Uterus (tissue), 4 donors: ENCODE results near the gene MCOLN2. TPM values are rescaled to one million over a fixed set of nuclear protein-coding genes. Genes with fewer than 3 reads are reported as not detected.
A peak's percentile ranks its signal among the peaks of the same experiment; 100 is the strongest.

Source experiments
- DNase-seq, 2 donors: peaks; one replicate each; pipeline ENCODE4 v3.0.0-alpha.2; 2019 to 2020
- H3K27ac ChIP-seq, 2 donors: fragments of 200-600 bp; sonication (generic); 1 replicate in 1 of 2; 2 replicates in 1 of 2; pipeline ENCODE4 v1.5.1; 2016 to 2018
- H3K27me3 ChIP-seq, 2 donors: fragments of 200-600 bp; sonication (generic); one replicate each; pipeline ENCODE4 v1.5.1; 2018 to 2019; ENCODE audit warnings: control low read depth in 1 of 2
- H3K36me3 ChIP-seq, 2 donors: fragments of 200-600 bp; sonication (generic); one replicate each; pipeline ENCODE4 v1.5.1; 2019; ENCODE audit warnings: control low read depth in 1 of 2
- H3K4me1 ChIP-seq, 2 donors: fragments of 200-600 bp; sonication (generic); one replicate each; pipeline ENCODE4 v1.5.1; 2018 to 2019; ENCODE audit warnings: control low read depth in 1 of 2
- H3K4me3 ChIP-seq, 2 donors: fragments of 200-600 bp; sonication (generic); 1 replicate in 1 of 2; 2 replicates in 1 of 2; pipeline ENCODE4 v1.5.1; 2018 to 2019; ENCODE audit warnings: mild to moderate bottlenecking in 1 of 2
- H3K9me3 ChIP-seq, 2 donors: fragments of 200-600 bp; sonication (generic); one replicate each; pipeline ENCODE4 v1.5.1; 2019; ENCODE audit warnings: control low read depth in 1 of 2
- CTCF ChIP-seq, 4 experiments: fragments of 200-600 bp in 2 of 4; fragments of 450-650 bp in 2 of 4; sonication (generic) in 2 of 4; IDR thresholded peaks; one replicate each; pipeline ENCODE4 v1.5.1; 2016 to 2019; ENCODE audit warnings: antibody characterized with exemption in 4 of 4, mild to moderate bottlenecking in 2 of 4, moderate library complexity in 1 of 4
- POLR2A ChIP-seq, 2 donors: fragments of 450-650 bp; IDR thresholded peaks; one replicate each; pipeline ENCODE4 v1.6.1; 2016; ENCODE audit warnings: antibody characterized with exemption in 2 of 2, mild to moderate bottlenecking in 1 of 2, moderate library complexity in 1 of 2
- intact Hi-C: fragments of 100-400 bp; cut with DNase I; formaldehyde crosslinking; loops from one replicate; pipeline ENCODE4 v1.15.1; 2023; ENCODE audit warnings: low total_unique reads
- total RNA-seq, 4 donors: library from RNA; depleted of rRNA in 3 of 4; stranded (reverse); fragments of >200 nt in 3 of 4; gene quantifications; one replicate each; pipeline versions ENCODE4 v1.1.0 to v1.2.4, GENCODE V29; 2014 to 2023
- donor health status: DM: yes; HTN: yes; CAD: no.

Gene MCOLN2
- total RNA-seq, 4 donors from 2014 or later: 0.73 to 10.3 TPM; not detected in 2

DNA sequence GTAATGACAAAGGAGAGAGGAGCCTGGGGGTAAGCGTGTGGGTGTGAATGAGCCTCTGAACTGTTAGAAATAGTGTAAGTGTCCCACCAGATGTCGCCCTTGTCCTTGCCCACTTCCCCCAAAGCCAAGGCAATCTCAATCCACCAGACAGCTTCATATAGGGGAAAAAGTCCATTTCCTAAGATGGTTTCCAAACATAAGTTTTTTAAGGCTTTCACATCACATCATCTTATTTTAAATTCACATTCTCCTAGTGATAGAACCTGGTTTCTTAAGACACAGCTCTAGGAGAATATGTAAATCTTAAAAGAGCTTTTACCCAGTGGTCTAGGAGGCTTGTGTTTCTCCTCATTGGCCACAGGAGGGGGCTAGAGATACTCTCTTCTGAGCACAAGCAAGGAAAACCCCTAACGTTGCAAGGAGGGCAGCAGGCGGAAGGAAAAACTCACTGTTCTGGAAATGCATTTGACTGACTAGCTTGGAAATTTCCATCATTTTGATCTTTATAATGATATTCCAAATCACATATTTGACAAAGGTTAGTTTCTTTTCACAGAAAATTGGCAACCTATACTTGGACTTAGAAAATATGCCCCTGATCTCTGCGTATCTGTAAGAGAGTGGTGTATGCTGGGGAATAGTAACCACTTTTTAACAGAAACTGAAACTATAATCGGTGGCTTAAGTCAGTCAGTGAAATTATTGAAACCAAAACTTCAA is 52.0 kb downstream of the MCOLN2 start:
- no peaks in the 10 kb centered on the region for H3K27me3 ChIP-seq
- no peaks in the 10 kb centered on the region for H3K36me3 ChIP-seq
- intact Hi-C loops: loop anchor here (5.0 kb wide), 1 partner anchor 307 kb away; no protein-coding TSS in a partner anchor
- H3K27ac ChIP-seq: peak overlapping the region; percentile 69 to 71
- TF ChIP-seq POLR2A (IDR thresholded peaks at IDR 0.05): no peak
- TF ChIP-seq CTCF (IDR thresholded peaks at IDR 0.05): peak; percentile 71 to 92 (median 80)
- H3K9me3 ChIP-seq: no peaks in the 10 kb centered on the region
- DNase-seq: peak; percentile 54 to 70
- H3K4me1 ChIP-seq: no peaks in the 10 kb centered on the region
- H3K4me3 ChIP-seq: peak overlapping the region; percentile 19 to 40

GRCh38 chr1:84941843-84942242 is 55.1 kb downstream of the MCOLN2 start:
- no peaks in the 10 kb centered on the region for H3K27me3 ChIP-seq
- DNase-seq: no peak

DNA sequence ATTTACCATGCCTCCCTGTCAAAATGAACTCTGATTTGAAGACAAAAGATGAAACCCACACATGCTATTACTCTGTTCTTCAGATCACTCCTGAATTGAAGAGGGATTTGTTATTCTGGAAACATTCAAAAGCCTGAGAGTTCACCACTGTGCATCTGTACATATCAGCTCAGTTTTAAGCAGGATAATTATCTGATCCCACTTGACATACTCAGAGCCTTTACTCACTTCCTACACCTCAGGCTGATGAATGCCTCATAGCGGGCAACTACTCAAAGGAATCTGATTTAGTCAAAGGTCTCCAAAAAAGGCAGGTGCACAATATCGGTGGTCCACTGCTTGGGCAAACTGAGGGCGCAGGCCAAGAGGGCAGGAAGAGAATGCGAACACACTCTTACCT is 56.4 kb downstream of the MCOLN2 start:
- intact Hi-C loops: loop anchor here (5.0 kb wide), 1 partner anchor 312 kb away; no protein-coding TSS in a partner anchor
- peaks cover 0 to 5% of the 10 kb centered on the region in 2 donors for H3K27me3 ChIP-seq
- no peaks in the 10 kb centered on the region for H3K4me1 ChIP-seq
- no peak for DNase-seq
- no peaks in the 10 kb centered on the region for H3K9me3 ChIP-seq
- no peaks in the 10 kb centered on the region for H3K36me3 ChIP-seq
- no peak overlapping the region for H3K27ac ChIP-seq
- no peak for TF ChIP-seq POLR2A (IDR thresholded peaks at IDR 0.05)
- no peak for TF ChIP-seq CTCF (IDR thresholded peaks at IDR 0.05)
- H3K4me3 ChIP-seq: no peak overlapping the region

More at GRCh38 chr1:84941843-84942242, 55.1 kb downstream of the MCOLN2 start:
- no peak overlapping the region for H3K27ac ChIP-seq
- H3K36me3 ChIP-seq: no peaks in the 10 kb centered on the region
- H3K4me1 ChIP-seq: no peaks in the 10 kb centered on the region
- no peak overlapping the region for H3K4me3 ChIP-seq
- intact Hi-C loops: loop anchor here (5.0 kb wide), 1 partner anchor 310 kb away; no protein-coding TSS in a partner anchor
- no peaks in the 10 kb centered on the region for H3K9me3 ChIP-seq
- TF ChIP-seq CTCF (IDR thresholded peaks at IDR 0.05) (no peak), POLR2A (IDR thresholded peaks at IDR 0.05) (no peak)

DNA sequence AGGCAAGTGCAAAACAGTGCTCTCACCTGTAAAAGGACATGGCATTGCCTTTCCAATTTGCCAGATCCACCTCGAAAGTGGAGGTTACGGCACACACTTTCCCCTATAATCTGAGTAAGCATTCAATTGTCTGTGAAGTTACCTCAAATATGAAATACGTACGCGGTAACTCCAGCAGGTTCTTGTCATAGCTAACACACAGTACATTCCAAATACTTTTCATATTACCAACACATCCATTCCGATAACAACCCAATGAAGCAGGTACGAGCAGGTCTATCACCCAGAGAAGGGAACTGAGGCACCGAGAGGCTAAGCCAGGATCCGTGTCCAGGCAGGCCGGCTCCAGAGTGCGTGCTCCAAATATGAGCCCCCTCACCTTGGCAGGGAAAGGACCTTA is 57.2 kb downstream of the MCOLN2 start:
- Histone ChIP-seq H3K36me3 (no peaks in the 10 kb centered on the region), H3K4me3 (no peak overlapping the region), H3K9me3 (no peaks in the 10 kb centered on the region), H3K27ac (no peak overlapping the region), H3K4me1 (no peaks in the 10 kb centered on the region), H3K27me3 (peaks cover 0 to 11% of the 10 kb centered on the region in 2 donors)
- no peak for DNase-seq
- TF ChIP-seq POLR2A (IDR thresholded peaks at IDR 0.05) (no peak), CTCF (IDR thresholded peaks at IDR 0.05) (no peak)
- intact Hi-C loops: loop anchor here (5.0 kb wide), 1 partner anchor 313 kb away; no protein-coding TSS in a partner anchor

GRCh38 chr1:84939151-84939550 is 57.8 kb downstream of the MCOLN2 start:
- intact Hi-C loops: no loop called here
- H3K9me3 ChIP-seq: no peaks in the 10 kb centered on the region
- no peaks in the 10 kb centered on the region for H3K4me1 ChIP-seq
- H3K4me3 ChIP-seq: no peak overlapping the region
- H3K27ac ChIP-seq: no peak overlapping the region
- peaks cover 0 to 11% of the 10 kb centered on the region in 2 donors for H3K27me3 ChIP-seq
- no peak for DNase-seq
- TF ChIP-seq POLR2A (IDR thresholded peaks at IDR 0.05) (no peak), CTCF (IDR thresholded peaks at IDR 0.05) (no peak)
- H3K36me3 ChIP-seq: no peaks in the 10 kb centered on the region
